CD14-positive monocyte (primary cell): ENCODE data around the gene ABCF3. TPM values are rescaled to one million over a fixed set of nuclear protein-coding genes. Genes with fewer than 3 reads are reported as not detected.

Experiments
- DNase-seq, 3 donors: peaks; one replicate each; pipeline ENCODE4 v3.0.0-alpha.2; 2011 to 2022
- H2AFZ ChIP-seq: 2 replicates; pipeline ENCODE4 v1.6.0; 2012; ENCODE audit warnings: mild to moderate bottlenecking, low read depth, low read length, inconsistent platforms; ENCODE audit not compliant: insufficient read depth, poor library complexity, severe bottlenecking
- H3K27ac ChIP-seq, 2 donors: 1 replicate in 1 of 2; 2 replicates in 1 of 2; pipeline ENCODE4 v1.5.1; 2012 to 2013; ENCODE audit warnings: low read length in 2 of 2, control low read depth in 1 of 2, inconsistent platforms in 1 of 2, low read depth in 1 of 2, mild to moderate bottlenecking in 1 of 2
- H3K27me3 ChIP-seq, 2 donors: one replicate each; pipeline versions ENCODE4 v1.6.0 to v1.6.1; 2011 to 2013; ENCODE audit warnings: low read length in 2 of 2; ENCODE audit not compliant: control insufficient read depth in 2 of 2, insufficient read depth in 2 of 2
- H3K36me3 ChIP-seq, 2 donors: replicated peaks in 1 of 2; 1 replicate in 1 of 2; 2 replicates in 1 of 2; pipeline versions ENCODE4 v1.5.1 to v1.6.1; 2012 to 2013; ENCODE audit warnings: low read length in 2 of 2, control low read depth in 1 of 2, inconsistent platforms in 1 of 2, mild to moderate bottlenecking in 1 of 2; ENCODE audit not compliant: insufficient read depth in 2 of 2, control insufficient read depth in 1 of 2
- H3K4me1 ChIP-seq, 2 donors: 1 replicate in 1 of 2; 2 replicates in 1 of 2; pipeline versions ENCODE4 v1.5.1 to v1.6.1; 2012 to 2013; ENCODE audit warnings: low read length in 2 of 2, control low read depth in 1 of 2, inconsistent platforms in 1 of 2, mild to moderate bottlenecking in 1 of 2, moderate library complexity in 1 of 2; ENCODE audit not compliant: insufficient read depth in 2 of 2, control insufficient read depth in 1 of 2
- H3K4me2 ChIP-seq: replicated peaks from 2 replicates; pipeline ENCODE3; 2012; ENCODE audit warnings: low read length, moderate library complexity, mild to moderate bottlenecking; ENCODE audit not compliant: poor library complexity, severe bottlenecking; ENCODE audit errors: extremely low read depth
- H3K4me3 ChIP-seq, 3 experiments: fragments of 200-600 bp in 1 of 3; sonication (generic) in 1 of 3; replicated peaks in 1 of 3; 1 replicate in 2 of 3; 2 replicates in 1 of 3; pipeline ENCODE4 v1.5.1; 2011 to 2013; ENCODE audit warnings: low read length in 3 of 3, mild to moderate bottlenecking in 3 of 3, control low read depth in 2 of 3, low read depth in 2 of 3, inconsistent platforms in 1 of 3, moderate library complexity in 1 of 3
- H3K79me2 ChIP-seq: 2 replicates; pipeline ENCODE4 v1.6.0; 2012; ENCODE audit warnings: mild to moderate bottlenecking, control low read depth, inconsistent platforms, low read length, moderate library complexity; ENCODE audit not compliant: insufficient read depth
- H3K9ac ChIP-seq: 2 replicates; pipeline ENCODE4 v1.6.0; 2017; ENCODE audit warnings: low read length, mild to moderate bottlenecking; ENCODE audit not compliant: insufficient read depth, poor library complexity, severe bottlenecking
- H3K9me3 ChIP-seq, 2 donors: replicated peaks in 1 of 2; 1 replicate in 1 of 2; 2 replicates in 1 of 2; pipeline versions ENCODE4 v1.5.1 to v1.6.1; 2012 to 2013; ENCODE audit warnings: low read length in 2 of 2, control low read depth in 1 of 2; ENCODE audit not compliant: control insufficient read depth in 1 of 2, insufficient read depth in 1 of 2
- H4K20me1 ChIP-seq: 2 replicates; pipeline ENCODE4 v1.6.0; 2012; ENCODE audit warnings: mild to moderate bottlenecking, low read length, control low read depth, moderate library complexity; ENCODE audit not compliant: insufficient read depth
- H3K27ac Mint-ChIP-seq, 7 donors: one replicate each; pipeline ENCODE4 v1.8.0; 2020; ENCODE audit warnings: mild to moderate bottlenecking in 7 of 7, mixed read lengths in 7 of 7, moderate library complexity in 6 of 7, inconsistent platforms in 2 of 7
- H3K27me3 Mint-ChIP-seq, 3 donors: one replicate each; pipeline ENCODE4 v1.8.0; 2021 to 2022; ENCODE audit warnings: low read depth in 3 of 3, mild to moderate bottlenecking in 3 of 3, mixed read lengths in 3 of 3, moderate library complexity in 3 of 3, inconsistent platforms in 1 of 3
- H3K36me3 Mint-ChIP-seq, 2 donors: one replicate each; pipeline ENCODE4 v1.8.0; 2020; ENCODE audit warnings: mixed read lengths in 2 of 2, inconsistent platforms in 1 of 2, mild to moderate bottlenecking in 1 of 2
- H3K4me1 Mint-ChIP-seq: one replicate; pipeline ENCODE4 v1.8.0; 2020; ENCODE audit warnings: mild to moderate bottlenecking, mixed read lengths
- H3K4me3 Mint-ChIP-seq, 2 donors: one replicate each; pipeline ENCODE4 v1.8.0; 2020; ENCODE audit warnings: mild to moderate bottlenecking in 2 of 2, mixed read lengths in 2 of 2, moderate library complexity in 1 of 2
- H3K9me3 Mint-ChIP-seq, 7 donors: one replicate each; pipeline ENCODE4 v1.8.0; 2020 to 2022; ENCODE audit warnings: mixed read lengths in 7 of 7, mild to moderate bottlenecking in 6 of 7, moderate library complexity in 6 of 7, inconsistent platforms in 2 of 7
- CTCF ChIP-seq: fragments of 200-600 bp; IDR thresholded peaks from one replicate; pipeline ENCODE4 v1.8.0; 2022; ENCODE audit warnings: antibody characterized with exemption, mild to moderate bottlenecking
- WGBS: methylation state at CpG from one replicate; pipeline ENCODE4 v1.1.5; 2013; ENCODE audit warnings: missing lambda C conversion rate; ENCODE audit not compliant: insufficient coverage; 5-methylcytosine and 5-hydroxymethylcytosine counted together
- intact Hi-C, 2 donors: fragments of 100-400 bp; cut with micrococcal nuclease; formaldehyde crosslinking; loops; one replicate each; pipeline versions ENCODE4 v1.15.0 to v1.15.1; 2023
- polyA plus RNA-seq, 3 donors: library from polyadenylated mRNA; depleted of rRNA in 1 of 3; unstranded in 2 of 3; stranded (reverse) in 1 of 3; fragments of 300-500 nt in 2 of 3; fragments of >200 nt in 1 of 3; fragmentation: Illumina TruSeq in 2 of 3; gene quantifications; 1 replicate in 2 of 3; 2 replicates in 1 of 3; pipeline ENCODE4 v1.2.3, GENCODE V29; 2012 to 2021

The ABCF3 gene
- polyA plus RNA-seq, 3 donors: 13.5 to 74.8 (median 13.9) TPM

GRCh38 chr3:184223946-184224345 lies 37.9 kb downstream of the ABCF3 start:
- H3K27me3 Mint-ChIP-seq: peaks cover 41 to 59% (median 47%) of the 10 kb centered on the region in 3 donors

GRCh38 chr3:184227481-184227935 lies 41.5 kb downstream of the ABCF3 start:
- Mint-ChIP-seq H3K4me1 (peaks cover 8% of the 10 kb centered on the region), H3K36me3 (no peaks in the 10 kb centered on the region), H3K27me3 (peaks cover 61 to 84% (median 62%) of the 10 kb centered on the region in 3 donors), H3K9me3 (peaks cover 0 to 14% (median 6%) of the 10 kb centered on the region in 7 donors), H3K27ac (no peak overlapping the region), H3K4me3 (peak overlapping the region in 1 of 2 donors; percentile 46)
- H3K36me3 ChIP-seq: no peaks in the 10 kb centered on the region
- peak; percentile 19 to 52 (median 19) for DNase-seq
- no peaks in the 10 kb centered on the region for H3K79me2 ChIP-seq
- H3K27ac ChIP-seq: no peak overlapping the region
- peaks cover 47 to 59% of the 10 kb centered on the region in 2 donors for H3K27me3 ChIP-seq
- H4K20me1 ChIP-seq: no peaks in the 10 kb centered on the region
- no peak overlapping the region for H3K4me3 ChIP-seq
- no peak overlapping the region for H2AFZ ChIP-seq
- peak; percentile 98 for TF ChIP-seq CTCF
- no peak overlapping the region for H3K4me2 ChIP-seq
- intact Hi-C loops: loop anchor here in 1 of 2 donors (2.0 kb wide), 1 partner anchor 61 kb away; no protein-coding TSS in a partner anchor
- 0% methylated on average over 1 of the region's 2 CpGs for WGBS
- H3K9ac ChIP-seq: no peak overlapping the region
- H3K4me1 ChIP-seq: peaks cover 4 to 8% of the 10 kb centered on the region in 2 donors
- peaks cover 0 to 15% of the 10 kb centered on the region in 2 donors for H3K9me3 ChIP-seq

More at GRCh38 chr3:184223946-184224345, 37.9 kb downstream of the ABCF3 start:
- TF ChIP-seq CTCF: no peak
- H3K79me2 ChIP-seq: no peaks in the 10 kb centered on the region
- no peaks in the 10 kb centered on the region for H3K36me3 ChIP-seq
- H2AFZ ChIP-seq: no peak overlapping the region
- Mint-ChIP-seq H3K4me3 (no peak overlapping the region), H3K4me1 (peaks cover 2% of the 10 kb centered on the region), H3K36me3 (no peaks in the 10 kb centered on the region), H3K27ac (no peak overlapping the region), H3K9me3 (peaks cover 0 to 10% (median 0%) of the 10 kb centered on the region in 7 donors)
- no peaks in the 10 kb centered on the region for H3K4me1 ChIP-seq
- H3K27ac ChIP-seq: no peak overlapping the region
- no peak overlapping the region for H3K4me2 ChIP-seq
- no peak overlapping the region for H3K9ac ChIP-seq
- intact Hi-C loops: no loop called here
- H3K9me3 ChIP-seq: peaks cover 0 to 5% of the 10 kb centered on the region in 2 donors
- H3K4me3 ChIP-seq: no peak overlapping the region
- WGBS: 84% methylated on average over 2 of the region's 3 CpGs
- peaks cover 18 to 30% of the 10 kb centered on the region in 2 donors for H3K27me3 ChIP-seq
- no peak for DNase-seq
- no peaks in the 10 kb centered on the region for H4K20me1 ChIP-seq
